Neuronal stem cell (in vitro differentiated cells): ENCODE data around the gene EPO.

ENCODE experiments used
- DNase-seq: peaks from one replicate; pipeline ENCODE4 v3.0.0-alpha.2; 2013; ENCODE audit warnings: low spot score
- H2AFZ ChIP-seq: one replicate; pipeline ENCODE4 v1.6.1; 2013; ENCODE audit warnings: mild to moderate bottlenecking, low read length, inconsistent platforms
- H2AK5ac ChIP-seq: 2 replicates; pipeline ENCODE4 v1.6.1; 2013; ENCODE audit warnings: low read depth, mild to moderate bottlenecking, inconsistent platforms, low read length, moderate library complexity, mixed read lengths
- H2BK120ac ChIP-seq: 2 replicates; pipeline ENCODE4 v1.6.1; 2013; ENCODE audit warnings: low read depth, mild to moderate bottlenecking, inconsistent platforms, low read length, moderate library complexity, mixed read lengths
- H2BK12ac ChIP-seq: one replicate; pipeline ENCODE4 v1.6.1; 2013; ENCODE audit warnings: low read length, inconsistent platforms
- H2BK15ac ChIP-seq: 2 replicates; pipeline ENCODE4 v1.6.1; 2013; ENCODE audit warnings: mild to moderate bottlenecking, low read length, inconsistent platforms, mixed read lengths
- H2BK5ac ChIP-seq: one replicate; pipeline ENCODE4 v1.6.1; 2013; ENCODE audit warnings: inconsistent platforms, mild to moderate bottlenecking, low read length, moderate library complexity
- H3K14ac ChIP-seq: one replicate; pipeline ENCODE4 v1.6.1; 2013; ENCODE audit warnings: low read length, inconsistent platforms
- H3K18ac ChIP-seq: 2 replicates; pipeline ENCODE4 v1.6.1; 2013; ENCODE audit warnings: low read length, inconsistent platforms
- H3K23ac ChIP-seq: 2 replicates; pipeline ENCODE4 v1.6.1; 2013; ENCODE audit warnings: low read depth, mild to moderate bottlenecking, mixed read lengths, low read length, inconsistent platforms; ENCODE audit not compliant: poor library complexity
- H3K27ac ChIP-seq: replicated peaks from 3 replicates; pipeline ENCODE4 v1.5.1; 2013; ENCODE audit warnings: low read length, inconsistent platforms
- H3K27me3 ChIP-seq, 3 experiments: 2 replicates each; pipeline ENCODE4 v1.6.1; 2013; ENCODE audit warnings: low read length in 3 of 3, mild to moderate bottlenecking in 2 of 3, inconsistent platforms in 1 of 3, low read depth in 1 of 3, mixed read lengths in 1 of 3, moderate library complexity in 1 of 3; ENCODE audit not compliant: control insufficient read depth in 3 of 3, insufficient read depth in 3 of 3
- H3K36me3 ChIP-seq, 2 donors: replicated peaks in 1 of 2; 2 replicates each; pipeline ENCODE4 v1.6.1; 2013; ENCODE audit warnings: low read length in 2 of 2; ENCODE audit not compliant: control insufficient read depth in 2 of 2, insufficient read depth in 2 of 2
- H3K4ac ChIP-seq: 2 replicates; pipeline ENCODE4 v1.6.1; 2013; ENCODE audit warnings: inconsistent platforms, mild to moderate bottlenecking, low read length, moderate library complexity
- H3K4me1 ChIP-seq, 2 donors: 1 replicate in 1 of 2; 2 replicates in 1 of 2; pipeline ENCODE4 v1.6.1; 2013; ENCODE audit warnings: low read length in 2 of 2, low read depth in 1 of 2; ENCODE audit not compliant: control insufficient read depth in 2 of 2, insufficient read depth in 1 of 2
- H3K4me2 ChIP-seq: one replicate; pipeline ENCODE4 v1.6.1; 2013; ENCODE audit warnings: mild to moderate bottlenecking, low read length, inconsistent platforms; ENCODE audit not compliant: insufficient read depth, poor library complexity, severe bottlenecking
- H3K4me3 ChIP-seq, 2 donors: 2 replicates each; pipeline ENCODE4 v1.5.1; 2013; ENCODE audit warnings: low read length in 2 of 2, mild to moderate bottlenecking in 2 of 2, inconsistent platforms in 1 of 2, moderate library complexity in 1 of 2
- H3K79me1 ChIP-seq: one replicate; pipeline ENCODE4 v1.6.1; 2013; ENCODE audit warnings: low read depth, mild to moderate bottlenecking, inconsistent platforms, low read length, moderate library complexity
- H3K9ac ChIP-seq: one replicate; pipeline ENCODE4 v1.6.1; 2013; ENCODE audit warnings: mild to moderate bottlenecking, low read depth, low read length, inconsistent platforms; ENCODE audit not compliant: poor library complexity
- H3K9me3 ChIP-seq, 2 donors: replicated peaks in 1 of 2; 2 replicates each; pipeline versions ENCODE3 to v1.6.1; 2013; ENCODE audit warnings: low read length in 2 of 2, mild to moderate bottlenecking in 2 of 2, inconsistent platforms in 1 of 2, low read depth in 1 of 2, mixed read lengths in 1 of 2, moderate library complexity in 1 of 2; ENCODE audit not compliant: control insufficient read depth in 2 of 2, insufficient read depth in 1 of 2
- H4K8ac ChIP-seq: one replicate; pipeline ENCODE4 v1.6.1; 2013; ENCODE audit warnings: low read depth, mild to moderate bottlenecking, inconsistent platforms, low read length, moderate library complexity
- H4K91ac ChIP-seq: one replicate; pipeline ENCODE4 v1.6.1; 2013; ENCODE audit warnings: low read length, low read depth, mild to moderate bottlenecking, inconsistent platforms; ENCODE audit not compliant: poor library complexity
- WGBS, 2 donors: extraction: QIAGEN DNeasy Blood & Tissue Kit; methylation state at CpG; one replicate each; pipeline ENCODE4 v1.1.7; 2013; ENCODE audit warnings: missing lambda C conversion rate in 2 of 2, mixed read lengths in 1 of 2; ENCODE audit not compliant: insufficient read length in 2 of 2, insufficient replicate concordance in 1 of 2; ENCODE audit errors: extremely low coverage in 2 of 2; 5-methylcytosine and 5-hydroxymethylcytosine counted together

Gene EPO

DNA sequence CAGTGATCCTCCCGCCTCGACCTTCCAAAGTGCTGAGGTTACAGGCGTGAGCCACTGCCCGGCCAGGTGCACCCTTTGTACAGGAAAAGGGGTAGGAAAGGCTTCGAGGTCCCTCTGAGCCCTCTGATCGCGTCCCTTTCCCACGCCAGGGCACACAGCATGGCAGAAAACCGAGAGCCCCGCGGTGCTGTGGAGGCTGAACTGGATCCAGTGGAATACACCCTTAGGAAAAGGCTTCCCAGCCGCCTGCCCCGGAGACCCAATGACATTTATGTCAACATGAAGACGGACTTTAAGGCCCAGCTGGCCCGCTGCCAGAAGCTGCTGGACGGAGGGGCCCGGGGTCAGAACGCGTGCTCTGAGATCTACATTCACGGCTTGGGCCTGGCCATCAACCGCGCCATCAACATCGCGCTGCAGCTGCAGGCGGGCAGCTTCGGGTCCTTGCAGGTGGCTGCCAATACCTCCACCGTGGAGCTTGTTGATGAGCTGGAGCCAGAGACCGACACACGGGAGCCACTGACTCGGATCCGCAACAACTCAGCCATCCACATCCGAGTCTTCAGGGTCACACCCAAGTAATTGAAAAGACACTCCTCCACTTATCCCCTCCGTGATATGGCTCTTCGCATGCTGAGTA, 13.5 kb upstream of the EPO start:
- Histone ChIP-seq H4K8ac (no peak overlapping the region), H2BK12ac (no peak overlapping the region), H3K79me1 (peaks cover 15% of the 10 kb centered on the region), H3K27me3 (no peaks in the 10 kb centered on the region), H2BK5ac (no peak overlapping the region), H3K18ac (no peak overlapping the region), H2AFZ (peak overlapping the region; percentile 91), H3K4ac (no peak overlapping the region), H3K23ac (peak overlapping the region; percentile 99), H3K27ac (no peak overlapping the region), H3K14ac (peak overlapping the region; percentile 8), H2AK5ac (peak overlapping the region; percentile 88), H2BK15ac (no peak overlapping the region), H3K4me2 (peak overlapping the region; percentile 77), H2BK120ac (no peak overlapping the region), H4K91ac (peak overlapping the region; percentile 30), H3K4me1 (peaks cover 10 to 12% of the 10 kb centered on the region in 2 donors), H3K4me3 (peak overlapping the region; percentile 84 to 90), H3K9me3 (no peaks in the 10 kb centered on the region), H3K9ac (peak overlapping the region; percentile 99), H3K36me3 (peaks cover 10 to 24% of the 10 kb centered on the region in 2 donors)
- DNase-seq = no peak
- WGBS, 2 donors = no CpG with 5 or more reads among the region's 34 CpGs

DNA sequence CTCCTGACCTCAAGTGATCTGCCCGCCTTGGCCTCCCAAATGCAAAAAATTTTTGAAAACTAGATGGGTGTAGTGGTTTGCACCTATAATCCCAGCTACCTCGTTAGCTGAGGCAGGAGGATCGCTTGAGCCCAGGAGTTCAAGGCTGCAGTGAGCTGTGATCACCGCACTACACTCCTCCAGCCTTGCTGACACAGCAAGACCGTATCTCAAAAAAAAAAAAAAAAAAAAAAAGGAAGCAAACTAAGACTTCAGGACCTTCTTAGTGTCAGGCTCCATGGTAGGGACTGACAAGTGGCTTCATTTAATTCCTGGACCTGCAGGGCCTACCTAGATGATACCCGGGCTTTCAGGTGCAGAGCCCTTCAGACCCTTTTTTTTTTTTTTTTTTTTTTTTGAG, 11.9 kb upstream of the EPO start:
- no peak overlapping the region for H2BK120ac ChIP-seq
- peaks cover 10 to 24% of the 10 kb centered on the region in 2 donors for H3K36me3 ChIP-seq
- no peak for DNase-seq
- H3K4ac ChIP-seq = no peak overlapping the region
- no peak overlapping the region for H2BK12ac ChIP-seq
- no peak overlapping the region for H3K9ac ChIP-seq
- H3K9me3 ChIP-seq = no peaks in the 10 kb centered on the region
- no peak overlapping the region for H2AFZ ChIP-seq
- H3K14ac ChIP-seq = no peak overlapping the region
- no peak overlapping the region for H2BK15ac ChIP-seq
- no peak overlapping the region for H4K91ac ChIP-seq
- H3K27me3 ChIP-seq = no peaks in the 10 kb centered on the region
- H3K18ac ChIP-seq = no peak overlapping the region
- H3K4me3 ChIP-seq = no peak overlapping the region
- WGBS, 2 donors = no CpG with 5 or more reads among the region's 6 CpGs
- H3K27ac ChIP-seq = no peak overlapping the region
- H4K8ac ChIP-seq = no peak overlapping the region
- H3K23ac ChIP-seq = no peak overlapping the region
- peaks cover 15% of the 10 kb centered on the region for H3K79me1 ChIP-seq
- H2BK5ac ChIP-seq = no peak overlapping the region
- H3K4me1 ChIP-seq = peaks cover 10 to 12% of the 10 kb centered on the region in 2 donors
- H3K4me2 ChIP-seq = no peak overlapping the region
- no peak overlapping the region for H2AK5ac ChIP-seq

DNA sequence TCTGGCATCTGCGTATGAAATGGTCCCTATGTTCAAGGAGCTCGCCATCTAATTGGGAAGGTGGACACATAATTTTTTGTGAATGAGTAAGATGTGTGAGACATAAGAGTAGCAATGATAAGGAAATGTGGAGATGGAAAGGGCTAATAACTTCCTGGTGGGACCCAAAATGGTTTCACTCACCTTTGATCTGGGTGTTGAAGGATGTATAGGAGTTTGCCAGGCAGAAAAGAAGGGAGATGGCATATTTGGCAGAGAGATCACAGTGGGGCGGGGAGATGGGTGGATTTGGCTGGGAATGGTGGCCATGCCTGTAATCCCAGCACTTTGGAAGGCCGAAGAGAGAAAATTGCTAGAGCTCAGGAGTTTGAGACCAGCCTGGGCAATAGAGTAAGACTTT, 9.8 kb upstream of the EPO start:
- Histone ChIP-seq H3K18ac (no peak overlapping the region), H2BK120ac (no peak overlapping the region), H3K4me3 (no peak overlapping the region), H3K9me3 (no peaks in the 10 kb centered on the region), H2BK15ac (no peak overlapping the region), H3K79me1 (peaks cover 15% of the 10 kb centered on the region), H4K91ac (no peak overlapping the region), H3K27me3 (no peaks in the 10 kb centered on the region), H3K4me2 (no peak overlapping the region), H3K4me1 (peaks cover 8% of the 10 kb centered on the region in 2 donors), H3K23ac (no peak overlapping the region), H2AK5ac (no peak overlapping the region), H3K36me3 (peaks cover 10 to 24% of the 10 kb centered on the region in 2 donors), H3K14ac (no peak overlapping the region), H3K27ac (no peak overlapping the region), H2BK12ac (no peak overlapping the region), H3K9ac (no peak overlapping the region), H2AFZ (no peak overlapping the region), H4K8ac (no peak overlapping the region), H3K4ac (no peak overlapping the region), H2BK5ac (no peak overlapping the region)
- DNase-seq = no peak
- WGBS, 2 donors = no CpG with 5 or more reads among the region's 4 CpGs

DNA sequence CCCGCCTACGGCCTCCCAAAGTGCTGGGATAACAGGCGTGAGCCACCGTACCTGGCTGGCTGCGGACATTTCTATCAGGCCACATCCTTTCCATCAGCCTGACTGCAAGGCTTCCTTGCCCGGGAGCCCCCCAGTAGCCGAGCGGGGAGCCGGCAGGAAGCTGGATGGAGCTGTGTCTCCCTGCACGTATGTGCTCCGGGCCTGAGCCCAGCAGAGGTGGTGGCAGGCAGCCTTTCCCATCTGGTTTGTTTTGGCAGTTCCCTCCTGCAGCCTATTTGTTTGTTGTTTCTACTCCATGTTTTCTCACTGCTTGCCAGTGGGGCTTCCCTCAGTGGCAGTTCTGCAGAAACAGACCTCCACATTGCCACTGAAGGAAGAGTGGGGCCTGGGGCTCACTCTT, 8.9 kb upstream of the EPO start:
- H2BK12ac ChIP-seq = no peak overlapping the region
- peaks cover 8 to 9% of the 10 kb centered on the region in 2 donors for H3K4me1 ChIP-seq
- H4K8ac ChIP-seq = no peak overlapping the region
- H3K27me3 ChIP-seq = no peaks in the 10 kb centered on the region
- H3K9me3 ChIP-seq = no peaks in the 10 kb centered on the region
- peak overlapping the region; percentile 3 for H3K4me2 ChIP-seq
- H3K4me3 ChIP-seq = no peak overlapping the region
- no peak overlapping the region for H2AK5ac ChIP-seq
- H2BK5ac ChIP-seq = no peak overlapping the region
- peaks cover 10 to 24% of the 10 kb centered on the region in 2 donors for H3K36me3 ChIP-seq
- H2BK120ac ChIP-seq = no peak overlapping the region
- H2BK15ac ChIP-seq = no peak overlapping the region
- no peak overlapping the region for H3K27ac ChIP-seq
- peak overlapping the region; percentile 8 for H3K14ac ChIP-seq
- no peak overlapping the region for H3K9ac ChIP-seq
- no peak overlapping the region for H3K23ac ChIP-seq
- WGBS, 2 donors = no CpG with 5 or more reads among the region's 11 CpGs
- no peak overlapping the region for H3K18ac ChIP-seq
- H2AFZ ChIP-seq = no peak overlapping the region
- no peak for DNase-seq
- peaks cover 11% of the 10 kb centered on the region for H3K79me1 ChIP-seq
- H4K91ac ChIP-seq = no peak overlapping the region
- no peak overlapping the region for H3K4ac ChIP-seq
